ENCODE results near the gene CHML. TPM values are rescaled to one million over a fixed set of nuclear protein-coding genes. Genes with fewer than 3 reads are reported as not detected.

CHML gene
- total and polyA plus RNA-seq, 10 donors = 2.2 to 14.2 (median 10.6) TPM

DNA sequence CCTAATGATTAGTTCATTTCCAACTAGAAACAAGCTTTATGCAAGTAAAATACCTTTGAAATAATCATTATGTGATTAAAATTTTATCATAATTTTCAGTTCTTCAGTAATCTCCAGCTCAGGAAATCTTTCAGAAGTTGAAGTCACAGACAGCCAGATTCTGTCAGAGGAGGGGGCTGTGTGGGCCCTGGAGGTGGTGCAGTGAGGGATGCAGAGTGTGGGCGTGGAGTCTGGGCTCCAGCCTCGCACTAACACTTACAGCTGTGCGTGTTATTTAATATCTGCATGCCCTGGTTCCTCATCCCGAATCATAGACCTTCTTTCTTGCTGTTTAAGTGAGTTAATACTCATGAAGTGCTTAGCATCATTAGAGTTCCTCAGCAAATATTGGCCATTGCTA is 35.8 kb upstream of the CHML start:
- Histone ChIP-seq H3K36me3 (no peaks in the 10 kb centered on the region), H3K9me3 (no peaks in the 10 kb centered on the region), H3K4me3 (no peak overlapping the region), H3K4me1 (no peaks in the 10 kb centered on the region), H3K27me3 (replicated peaks in 1 of 7) (no peaks in the 10 kb centered on the region), H3K27ac (no peak overlapping the region)
- TF ChIP-seq POLR2AphosphoS5 (IDR thresholded peaks at IDR 0.05) (no peak), POLR2A (IDR thresholded peaks at IDR 0.05) (no peak)
- TF ChIP-seq, protein P1, sequence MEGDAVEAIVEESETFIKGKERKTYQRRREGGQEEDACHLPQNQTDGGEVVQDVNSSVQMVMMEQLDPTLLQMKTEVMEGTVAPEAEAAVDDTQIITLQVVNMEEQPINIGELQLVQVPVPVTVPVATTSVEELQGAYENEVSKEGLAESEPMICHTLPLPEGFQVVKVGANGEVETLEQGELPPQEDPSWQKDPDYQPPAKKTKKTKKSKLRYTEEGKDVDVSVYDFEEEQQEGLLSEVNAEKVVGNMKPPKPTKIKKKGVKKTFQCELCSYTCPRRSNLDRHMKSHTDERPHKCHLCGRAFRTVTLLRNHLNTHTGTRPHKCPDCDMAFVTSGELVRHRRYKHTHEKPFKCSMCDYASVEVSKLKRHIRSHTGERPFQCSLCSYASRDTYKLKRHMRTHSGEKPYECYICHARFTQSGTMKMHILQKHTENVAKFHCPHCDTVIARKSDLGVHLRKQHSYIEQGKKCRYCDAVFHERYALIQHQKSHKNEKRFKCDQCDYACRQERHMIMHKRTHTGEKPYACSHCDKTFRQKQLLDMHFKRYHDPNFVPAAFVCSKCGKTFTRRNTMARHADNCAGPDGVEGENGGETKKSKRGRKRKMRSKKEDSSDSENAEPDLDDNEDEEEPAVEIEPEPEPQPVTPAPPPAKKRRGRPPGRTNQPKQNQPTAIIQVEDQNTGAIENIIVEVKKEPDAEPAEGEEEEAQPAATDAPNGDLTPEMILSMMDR (IDR thresholded peaks at IDR 0.05 in 8 of 11, conservative IDR thresholded peaks at IDR 0.05 in 3 of 11) = no peak
- no peak for DNase-seq
- WGBS, 5 donors = 61 to 76% (median 69%) methylated on average over 4 of the region's 4 CpGs
- intact Hi-C loops (cut with DNase I; ENCODE audit: low total_unique reads) = no loop called here

DNA sequence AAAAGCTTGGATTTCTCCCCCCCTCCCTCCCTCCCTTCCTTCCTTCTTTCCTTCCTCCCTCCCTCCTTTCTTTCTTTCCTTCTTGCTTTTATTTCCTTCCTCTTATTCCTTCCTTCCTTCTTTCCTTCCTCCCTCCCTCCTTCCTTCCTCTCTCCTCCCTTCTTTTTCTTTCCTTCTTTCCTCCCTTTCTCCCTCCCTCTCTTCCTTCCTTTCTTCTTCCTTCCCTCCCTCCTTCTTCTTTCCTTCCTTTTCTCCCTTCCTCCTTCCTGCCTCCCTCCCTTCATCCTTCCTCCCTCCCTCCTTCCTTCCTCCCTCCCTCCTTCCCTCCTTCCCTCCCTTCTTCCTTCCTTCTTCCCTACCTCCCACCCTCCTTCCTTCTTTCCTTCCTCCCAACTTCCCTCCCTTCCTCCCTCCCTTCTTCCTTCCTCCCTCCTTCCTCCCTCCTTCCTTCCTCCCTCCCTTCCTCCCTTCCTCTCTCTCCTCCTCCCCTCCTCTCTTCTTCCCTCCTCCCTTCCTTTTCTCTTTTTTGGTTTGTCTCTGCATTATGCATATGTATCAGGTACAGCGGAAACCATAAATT is 34.7 kb upstream of the CHML start:
- intact Hi-C loops (cut with DNase I; ENCODE audit: low total_unique reads) = no loop called here
- Histone ChIP-seq H3K4me1 (no peaks in the 10 kb centered on the region), H3K36me3 (no peaks in the 10 kb centered on the region), H3K4me3 (no peak overlapping the region), H3K9me3 (no peaks in the 10 kb centered on the region), H3K27me3 (replicated peaks in 1 of 7) (no peaks in the 10 kb centered on the region), H3K27ac (no peak overlapping the region)
- TF ChIP-seq POLR2AphosphoS5 (IDR thresholded peaks at IDR 0.05) = no peak
- TF ChIP-seq, protein P1 (IDR thresholded peaks at IDR 0.05 in 8 of 11, conservative IDR thresholded peaks at IDR 0.05 in 3 of 11) = no peak
- TF ChIP-seq POLR2A (IDR thresholded peaks at IDR 0.05) = no peak
- 96 to 100% (median 99%) methylated on average over 1 of the region's 1 CpG for WGBS, 5 donors
- no peak for DNase-seq

DNA sequence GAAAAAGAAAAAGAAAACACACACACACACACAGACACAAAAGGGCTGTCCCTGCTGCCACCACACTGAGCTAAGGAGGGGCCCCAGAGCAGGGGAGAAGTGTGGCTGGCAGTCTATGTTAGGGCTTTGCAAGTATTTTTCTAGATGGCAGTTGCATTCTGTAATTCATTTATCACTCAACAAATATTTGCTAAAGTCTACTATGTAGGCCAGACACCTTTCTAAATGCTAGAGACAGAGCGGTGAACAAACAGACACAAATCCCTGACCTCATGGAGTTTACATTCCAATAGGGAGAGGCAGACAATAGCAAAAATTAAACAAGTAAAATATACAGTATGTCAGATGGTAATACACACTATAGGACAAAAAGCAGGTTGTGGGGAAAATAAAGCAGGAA is 32.1 kb upstream of the CHML start:
- Histone ChIP-seq H3K27ac (no peak overlapping the region), H3K4me3 (no peak overlapping the region), H3K4me1 (no peaks in the 10 kb centered on the region), H3K9me3 (no peaks in the 10 kb centered on the region), H3K27me3 (replicated peaks in 1 of 7) (no peaks in the 10 kb centered on the region), H3K36me3 (no peaks in the 10 kb centered on the region)
- DNase-seq = no peak
- TF ChIP-seq POLR2AphosphoS5 (IDR thresholded peaks at IDR 0.05) (no peak), POLR2A (IDR thresholded peaks at IDR 0.05) (no peak)
- TF ChIP-seq, protein P1 (IDR thresholded peaks at IDR 0.05 in 8 of 11, conservative IDR thresholded peaks at IDR 0.05 in 3 of 11) = no peak
- intact Hi-C loops (cut with DNase I; ENCODE audit: low total_unique reads) = no loop called here
- WGBS, 5 donors = 91 to 98% (median 92%) methylated on average over 1 of the region's 1 CpG

DNA sequence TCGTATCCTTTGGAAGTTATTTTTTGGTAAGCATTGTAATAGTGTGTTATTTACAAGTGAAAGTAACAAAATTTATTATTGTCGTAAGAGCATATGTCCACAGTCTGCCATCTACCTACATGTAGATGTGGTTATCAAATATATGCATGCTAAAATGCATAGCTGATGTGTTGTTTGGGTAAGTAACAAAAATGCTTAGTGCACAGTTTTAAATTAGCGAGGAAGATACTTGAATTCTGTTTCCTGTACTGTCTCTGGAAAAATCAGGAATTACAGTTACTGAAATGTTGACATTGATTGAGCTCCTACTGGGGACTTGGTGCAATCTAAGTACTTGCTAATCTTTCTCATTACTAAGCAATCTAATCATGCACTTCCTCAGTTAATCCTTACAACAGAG is 26.2 kb upstream of the CHML start:
- no peak for DNase-seq
- H3K4me3 ChIP-seq = no peak overlapping the region
- WGBS, 5 donors = 75 to 90% (median 79%) methylated on average over 3 of the region's 3 CpGs
- TF ChIP-seq POLR2A (IDR thresholded peaks at IDR 0.05) (no peak), POLR2AphosphoS5 (IDR thresholded peaks at IDR 0.05) (no peak)
- TF ChIP-seq, protein P1 (IDR thresholded peaks at IDR 0.05 in 8 of 11, conservative IDR thresholded peaks at IDR 0.05 in 3 of 11) = no peak
- no peaks in the 10 kb centered on the region for H3K27me3 ChIP-seq (replicated peaks in 1 of 7)
- no peaks in the 10 kb centered on the region for H3K9me3 ChIP-seq
- no peaks in the 10 kb centered on the region for H3K36me3 ChIP-seq
- no peak overlapping the region for H3K27ac ChIP-seq
- intact Hi-C loops (cut with DNase I; ENCODE audit: low total_unique reads) = no loop called here
- no peaks in the 10 kb centered on the region for H3K4me1 ChIP-seq
